CD8-positive, alpha-beta memory T cell (primary cell): ENCODE measurements around the gene LRRC34. TPM values are rescaled to one million over a fixed set of nuclear protein-coding genes. Genes with fewer than 3 reads are reported as not detected.

ENCODE experiments used
- CTCF ChIA-PET: fragments of 350-600 bp; sonication (Branson Sonifier 250); formaldehyde crosslinking; loops from one replicate; lab custom pipeline; 2021; ENCODE audit warnings: antibody characterized with exemption; lab: Charles Lee
- POLR2A ChIA-PET: fragments of 350-600 bp; sonication (Branson Sonifier 250); formaldehyde crosslinking; loops from one replicate; lab custom pipeline; 2021; ENCODE audit warnings: antibody characterized with exemption; lab: Charles Lee
- DNase-seq, 5 donors: peaks; one replicate each; pipeline versions ENCODE4 v3.0.0 to v3.0.0-alpha.2; 2020 to 2022; ENCODE audit warnings: mixed read lengths in 1 of 5
- H3K27ac ChIP-seq: one replicate; pipeline ENCODE4 v1.7.0; 2013; ENCODE audit warnings: low read depth, mild to moderate bottlenecking, low read length, moderate library complexity
- H3K27me3 ChIP-seq: 2 replicates; pipeline ENCODE4 v1.7.0; 2013; ENCODE audit warnings: low read length, mild to moderate bottlenecking; ENCODE audit not compliant: insufficient read depth, poor library complexity, severe bottlenecking
- H3K36me3 ChIP-seq: 2 replicates; pipeline ENCODE4 v1.7.0; 2013; ENCODE audit warnings: mild to moderate bottlenecking, low read length, moderate library complexity; ENCODE audit not compliant: insufficient read depth
- H3K4me1 ChIP-seq: 2 replicates; pipeline ENCODE4 v1.7.0; 2013; ENCODE audit warnings: mild to moderate bottlenecking, low read length, moderate library complexity; ENCODE audit not compliant: insufficient read depth
- H3K4me3 ChIP-seq: 2 replicates; pipeline ENCODE4 v1.7.0; 2013; ENCODE audit warnings: mild to moderate bottlenecking, low read length
- H3K9me3 ChIP-seq: 2 replicates; pipeline ENCODE4 v1.7.0; 2013; ENCODE audit warnings: mild to moderate bottlenecking, low read length
- H3K27ac Mint-ChIP-seq, 8 donors: one replicate each; pipeline ENCODE4 v1.8.0; 2020 to 2021; ENCODE audit warnings: mixed read lengths in 8 of 8, mild to moderate bottlenecking in 6 of 8, inconsistent platforms in 3 of 8, moderate library complexity in 3 of 8
- H3K27me3 Mint-ChIP-seq, 2 donors: one replicate each; pipeline ENCODE4 v1.8.0; 2020 to 2021; ENCODE audit warnings: mixed read lengths in 2 of 2, mild to moderate bottlenecking in 1 of 2, moderate library complexity in 1 of 2
- H3K36me3 Mint-ChIP-seq, 3 donors: one replicate each; pipeline ENCODE4 v1.8.0; 2020 to 2021; ENCODE audit warnings: mixed read lengths in 3 of 3, inconsistent platforms in 1 of 3, mild to moderate bottlenecking in 1 of 3
- H3K4me1 Mint-ChIP-seq, 3 donors: one replicate each; pipeline ENCODE4 v1.8.0; 2020 to 2021; ENCODE audit warnings: mixed read lengths in 3 of 3, inconsistent platforms in 1 of 3, mild to moderate bottlenecking in 1 of 3
- H3K4me3 Mint-ChIP-seq, 7 donors: one replicate each; pipeline ENCODE4 v1.8.0; 2020 to 2021; ENCODE audit warnings: mixed read lengths in 7 of 7, mild to moderate bottlenecking in 6 of 7, moderate library complexity in 4 of 7, inconsistent platforms in 2 of 7
- H3K9me3 Mint-ChIP-seq, 5 donors: one replicate each; pipeline ENCODE4 v1.8.0; 2020 to 2022; ENCODE audit warnings: mixed read lengths in 5 of 5, mild to moderate bottlenecking in 3 of 5, moderate library complexity in 2 of 5, inconsistent platforms in 1 of 5
- polyA plus RNA-seq: library from polyadenylated mRNA; unstranded; fragments of 300-500 nt; fragmentation: Illumina TruSeq; gene quantifications from one replicate; pipeline ENCODE4 v1.2.3, GENCODE V29; 2021
- total RNA-seq, 2 experiments: library from RNA; stranded (reverse); gene quantifications; one replicate each; pipeline ENCODE4 v1.2.3, GENCODE V29; 2021

Gene LRRC34
- total and polyA plus RNA-seq, 3 experiments from 2014 or later: 0.33 to 2.5 (median 2.4) TPM

- no peak overlapping the region for H3K4me3 Mint-ChIP-seq
- Histone ChIP-seq H3K4me3 (no peak overlapping the region), H3K9me3 (no peaks in the 10 kb centered on the region), H3K27me3 (no peaks in the 10 kb centered on the region), H3K4me1 (no peaks in the 10 kb centered on the region), H3K27ac (no peak overlapping the region), H3K36me3 (no peaks in the 10 kb centered on the region)
- ChIA-PET POLR2A (no interaction called here), CTCF (interaction anchor here (1.4 kb wide), 1 partner anchor 38 kb away, joined by 3 read pairs; no protein-coding TSS in a partner anchor)
- peaks cover 8 to 43% of the 10 kb centered on the region in 2 donors for H3K27me3 Mint-ChIP-seq
- no peak overlapping the region for H3K27ac Mint-ChIP-seq
- no peaks in the 10 kb centered on the region for H3K9me3 Mint-ChIP-seq
- H3K36me3 Mint-ChIP-seq: no peaks in the 10 kb centered on the region
- peaks cover 0 to 3% (median 0%) of the 10 kb centered on the region in 3 donors for H3K4me1 Mint-ChIP-seq
- no peak for DNase-seq
These were observed 12.6 kb upstream of the LRRC34 start for GRCh38 chr3:169825316-169825715.

GRCh38 chr3:169822983-169823382 is 10.3 kb upstream of the LRRC34 start:
- Histone ChIP-seq H3K36me3 (no peaks in the 10 kb centered on the region), H3K4me3 (no peak overlapping the region), H3K27me3 (no peaks in the 10 kb centered on the region), H3K27ac (no peak overlapping the region), H3K4me1 (no peaks in the 10 kb centered on the region), H3K9me3 (no peaks in the 10 kb centered on the region)
- no peak overlapping the region for H3K27ac Mint-ChIP-seq
- H3K4me3 Mint-ChIP-seq: no peak overlapping the region
- POLR2A ChIA-PET: no interaction called here
- CTCF ChIA-PET: interaction anchor here (1.0 to 1.4 kb wide), 2 partner anchors 9 to 10 kb away, joined by 3 to 4 read pairs; partner anchors contain the start of genes LRRC34 and LRRIQ4
- H3K36me3 Mint-ChIP-seq: no peaks in the 10 kb centered on the region
- no peak for DNase-seq
- no peaks in the 10 kb centered on the region for H3K4me1 Mint-ChIP-seq
- H3K9me3 Mint-ChIP-seq: no peaks in the 10 kb centered on the region
- H3K27me3 Mint-ChIP-seq: peaks cover 8 to 60% of the 10 kb centered on the region in 2 donors

GRCh38 chr3:169822540-169822939 is 9.8 kb upstream of the LRRC34 start:
- no peaks in the 10 kb centered on the region for H3K36me3 ChIP-seq
- H3K4me1 ChIP-seq: no peaks in the 10 kb centered on the region
- no peak overlapping the region for H3K27ac ChIP-seq
- H3K36me3 Mint-ChIP-seq: no peaks in the 10 kb centered on the region
- no peak for DNase-seq
- H3K27ac Mint-ChIP-seq: no peak overlapping the region
- H3K27me3 Mint-ChIP-seq: peaks cover 8 to 64% of the 10 kb centered on the region in 2 donors
- CTCF ChIA-PET: interaction anchor here (1.0 to 1.4 kb wide), 2 partner anchors 9 to 10 kb away, joined by 3 to 4 read pairs; partner anchors contain the start of genes LRRC34 and LRRIQ4
- POLR2A ChIA-PET: no interaction called here
- no peaks in the 10 kb centered on the region for H3K27me3 ChIP-seq
- no peaks in the 10 kb centered on the region for H3K9me3 ChIP-seq
- H3K4me3 Mint-ChIP-seq: no peak overlapping the region
- H3K9me3 Mint-ChIP-seq: no peaks in the 10 kb centered on the region
- H3K4me1 Mint-ChIP-seq: no peaks in the 10 kb centered on the region
- H3K4me3 ChIP-seq: no peak overlapping the region

GRCh38 chr3:169822091-169822490 is 9.4 kb upstream of the LRRC34 start:
- H3K9me3 ChIP-seq: no peaks in the 10 kb centered on the region
- H3K4me3 ChIP-seq: no peak overlapping the region
- H3K27me3 ChIP-seq: no peaks in the 10 kb centered on the region
- Mint-ChIP-seq H3K9me3 (peaks cover 0 to 2% (median 0%) of the 10 kb centered on the region in 5 donors), H3K27me3 (peaks cover 8 to 68% of the 10 kb centered on the region in 2 donors), H3K4me3 (no peak overlapping the region), H3K27ac (no peak overlapping the region), H3K4me1 (no peaks in the 10 kb centered on the region), H3K36me3 (no peaks in the 10 kb centered on the region)
- no peak for DNase-seq
- H3K27ac ChIP-seq: no peak overlapping the region
- H3K4me1 ChIP-seq: no peaks in the 10 kb centered on the region
- ChIA-PET CTCF (interaction anchor here (1.4 kb wide), 1 partner anchor 9 kb away, joined by 3 read pairs; the partner anchor contains the start of genes LRRC34 and LRRIQ4), POLR2A (no interaction called here)
- H3K36me3 ChIP-seq: no peaks in the 10 kb centered on the region

GRCh38 chr3:169818316-169818715 is 5.6 kb upstream of the LRRC34 start:
- Mint-ChIP-seq H3K27ac (no peak overlapping the region), H3K4me1 (peaks cover 8 to 12% (median 11%) of the 10 kb centered on the region in 3 donors), H3K9me3 (peaks cover 8 to 15% (median 11%) of the 10 kb centered on the region in 5 donors), H3K4me3 (no peak overlapping the region), H3K27me3 (peaks cover 6 to 49% of the 10 kb centered on the region in 2 donors), H3K36me3 (peaks cover 0 to 11% (median 0%) of the 10 kb centered on the region in 3 donors)
- POLR2A ChIA-PET: no interaction called here
- Histone ChIP-seq H3K9me3 (peaks cover 6% of the 10 kb centered on the region), H3K4me1 (peaks cover 4% of the 10 kb centered on the region), H3K27me3 (no peaks in the 10 kb centered on the region), H3K4me3 (no peak overlapping the region), H3K27ac (no peak overlapping the region), H3K36me3 (no peaks in the 10 kb centered on the region)
- CTCF ChIA-PET: no interaction called here
- DNase-seq: no peak

- H3K27ac Mint-ChIP-seq: no peak overlapping the region
- Histone ChIP-seq H3K4me1 (peaks cover 17% of the 10 kb centered on the region), H3K27ac (no peak overlapping the region), H3K9me3 (peaks cover 6% of the 10 kb centered on the region), H3K36me3 (no peaks in the 10 kb centered on the region), H3K4me3 (no peak overlapping the region), H3K27me3 (no peaks in the 10 kb centered on the region)
- peaks cover 1 to 26% of the 10 kb centered on the region in 2 donors for H3K27me3 Mint-ChIP-seq
- H3K36me3 Mint-ChIP-seq: peaks cover 0 to 11% (median 2%) of the 10 kb centered on the region in 3 donors
- CTCF ChIA-PET: no interaction called here
- peaks cover 19 to 29% (median 26%) of the 10 kb centered on the region in 3 donors for H3K4me1 Mint-ChIP-seq
- no peak overlapping the region for H3K4me3 Mint-ChIP-seq
- peaks cover 8 to 15% (median 11%) of the 10 kb centered on the region in 5 donors for H3K9me3 Mint-ChIP-seq
- no peak for DNase-seq
- POLR2A ChIA-PET: no interaction called here
These were observed 3.0 kb upstream of the LRRC34 start for GRCh38 chr3:169815590-169816150.

GRCh38 chr3:169813757-169814517 is 1.2 kb upstream of the LRRC34 start:
- peak overlapping the region; percentile 79 to 91 (median 87) for H3K4me3 Mint-ChIP-seq
- ChIA-PET CTCF (interaction anchor here (0.6 to 1.5 kb wide), 2 partner anchors 14 to 572 kb away, joined by 3 read pairs; no protein-coding TSS in a partner anchor), POLR2A (interaction anchor here (1.1 kb wide), 1 partner anchor 153 kb away, joined by 3 read pairs; the partner anchor contains the start of gene SEC62)
- DNase-seq: peak; percentile 57 to 86 (median 77)
- Histone ChIP-seq H3K4me3 (peak overlapping the region; percentile 69), H3K9me3 (peaks cover 6% of the 10 kb centered on the region), H3K4me1 (peaks cover 17% of the 10 kb centered on the region), H3K27me3 (no peaks in the 10 kb centered on the region), H3K36me3 (no peaks in the 10 kb centered on the region), H3K27ac (no peak overlapping the region)
- peaks cover 1 to 14% of the 10 kb centered on the region in 2 donors for H3K27me3 Mint-ChIP-seq
- H3K9me3 Mint-ChIP-seq: peaks cover 8 to 15% (median 11%) of the 10 kb centered on the region in 5 donors
- H3K4me1 Mint-ChIP-seq: peaks cover 19 to 29% (median 26%) of the 10 kb centered on the region in 3 donors
- peaks cover 0 to 11% (median 2%) of the 10 kb centered on the region in 3 donors for H3K36me3 Mint-ChIP-seq
- peak overlapping the region; percentile 33 to 83 (median 74) for H3K27ac Mint-ChIP-seq
